Parathyroid adenoma (tissue), 2 donors: ENCODE results near the gene GTF2B.
"Not testable (repeated sequence)": the region's sequence is repeated elsewhere in the genome, so short reads cannot be mapped to it uniquely, and the experiment has no call there.

Experiments used
- H2AFZ ChIP-seq: fragments of 300-600 bp; sonication (generic); one replicate; pipeline ENCODE4 v1.7.0; 2017; ENCODE audit warnings: antibody characterized with exemption, mild to moderate bottlenecking
- H3K27ac ChIP-seq: fragments of 300-600 bp; sonication (generic); one replicate; pipeline ENCODE4 v1.7.0; 2017
- H3K27me3 ChIP-seq: fragments of 300-600 bp; sonication (generic); one replicate; pipeline ENCODE4 v1.7.0; 2017; ENCODE audit warnings: low read length; ENCODE audit not compliant: control insufficient read depth, insufficient read depth
- H3K36me3 ChIP-seq: fragments of 300-600 bp; sonication (generic); one replicate; pipeline ENCODE4 v1.7.0; 2017; ENCODE audit warnings: low read length; ENCODE audit not compliant: control insufficient read depth, insufficient read depth
- H3K4me1 ChIP-seq: fragments of 300-600 bp; sonication (generic); one replicate; pipeline ENCODE4 v1.7.0; 2017; ENCODE audit warnings: control low read depth
- H3K4me2 ChIP-seq: fragments of 300-600 bp; sonication (generic); one replicate; pipeline ENCODE4 v1.7.0; 2017; ENCODE audit warnings: low read length
- H3K4me3 ChIP-seq: fragments of 300-600 bp; sonication (generic); one replicate; pipeline ENCODE4 v1.7.0; 2017; ENCODE audit warnings: low read depth, low read length
- H3K79me2 ChIP-seq: fragments of 300-600 bp; sonication (generic); one replicate; pipeline ENCODE4 v1.7.0; 2017; ENCODE audit warnings: control low read depth
- H3K9ac ChIP-seq: fragments of 300-600 bp; sonication (generic); one replicate; pipeline ENCODE4 v1.7.0; 2017; ENCODE audit warnings: mild to moderate bottlenecking
- H3K9me3 ChIP-seq: fragments of 300-600 bp; sonication (generic); one replicate; pipeline ENCODE4 v1.7.0; 2017; ENCODE audit warnings: low read length; ENCODE audit not compliant: control insufficient read depth
- TF ChIP-seq, protein P1 (sequence below): fragments of 300-600 bp; sonication (generic); IDR thresholded peaks from one replicate; pipeline ENCODE4 v1.7.0; 2017; ENCODE audit warnings: antibody characterized with exemption, mild to moderate bottlenecking
- donor health status: primary hyperparathyroidism.

Gene GTF2B

DNA sequence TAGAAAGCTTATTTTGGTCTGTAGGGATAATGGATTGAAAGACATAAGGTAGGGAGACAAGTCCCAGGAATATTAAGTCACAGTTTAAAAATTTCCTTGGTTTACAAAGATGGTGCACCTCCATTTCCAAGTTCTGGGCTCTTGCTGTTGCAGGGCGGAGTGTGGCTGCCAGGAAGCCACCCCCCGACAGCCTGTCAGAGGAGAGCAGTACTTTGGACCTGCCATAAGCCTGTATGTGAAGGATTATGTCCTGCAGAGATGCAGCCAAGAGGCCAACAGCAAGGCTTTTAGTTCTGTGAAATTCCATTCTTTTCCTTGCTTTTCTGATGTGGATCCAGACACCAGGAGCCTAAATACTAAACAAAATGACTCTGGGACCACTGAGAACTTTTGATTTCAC lies 31.9 kb upstream of the GTF2B start:
- no peak overlapping the region for H3K27ac ChIP-seq

DNA sequence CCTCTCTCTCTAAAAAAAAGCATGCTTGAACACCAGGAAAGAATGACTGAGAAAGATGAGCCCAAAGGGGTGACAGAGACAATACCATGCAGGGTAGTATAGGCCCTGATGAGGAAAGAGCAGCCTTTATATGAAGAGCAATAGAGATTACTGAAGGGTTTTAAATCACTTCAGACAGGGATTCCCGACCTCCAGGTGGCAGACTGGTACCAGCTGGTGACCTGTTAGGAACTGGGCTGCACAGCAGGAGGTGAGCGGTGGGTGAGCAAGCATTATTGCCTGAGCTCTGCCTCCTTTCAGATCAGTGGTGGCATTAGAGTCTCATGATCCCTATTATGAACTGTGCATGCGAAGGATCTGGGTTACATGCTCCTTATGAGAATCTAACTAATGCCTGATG lies 30.8 kb upstream of the GTF2B start:
- no peak overlapping the region for H3K4me2 ChIP-seq
- H3K4me1 ChIP-seq = no peaks in the 10 kb centered on the region
- TF ChIP-seq, protein P1, sequence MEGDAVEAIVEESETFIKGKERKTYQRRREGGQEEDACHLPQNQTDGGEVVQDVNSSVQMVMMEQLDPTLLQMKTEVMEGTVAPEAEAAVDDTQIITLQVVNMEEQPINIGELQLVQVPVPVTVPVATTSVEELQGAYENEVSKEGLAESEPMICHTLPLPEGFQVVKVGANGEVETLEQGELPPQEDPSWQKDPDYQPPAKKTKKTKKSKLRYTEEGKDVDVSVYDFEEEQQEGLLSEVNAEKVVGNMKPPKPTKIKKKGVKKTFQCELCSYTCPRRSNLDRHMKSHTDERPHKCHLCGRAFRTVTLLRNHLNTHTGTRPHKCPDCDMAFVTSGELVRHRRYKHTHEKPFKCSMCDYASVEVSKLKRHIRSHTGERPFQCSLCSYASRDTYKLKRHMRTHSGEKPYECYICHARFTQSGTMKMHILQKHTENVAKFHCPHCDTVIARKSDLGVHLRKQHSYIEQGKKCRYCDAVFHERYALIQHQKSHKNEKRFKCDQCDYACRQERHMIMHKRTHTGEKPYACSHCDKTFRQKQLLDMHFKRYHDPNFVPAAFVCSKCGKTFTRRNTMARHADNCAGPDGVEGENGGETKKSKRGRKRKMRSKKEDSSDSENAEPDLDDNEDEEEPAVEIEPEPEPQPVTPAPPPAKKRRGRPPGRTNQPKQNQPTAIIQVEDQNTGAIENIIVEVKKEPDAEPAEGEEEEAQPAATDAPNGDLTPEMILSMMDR = no peak
- H3K36me3 ChIP-seq = no peaks in the 10 kb centered on the region
- H2AFZ ChIP-seq = no peak overlapping the region
- no peaks in the 10 kb centered on the region for H3K9me3 ChIP-seq
- H3K27ac ChIP-seq = no peak overlapping the region
- no peak overlapping the region for H3K9ac ChIP-seq
- H3K27me3 ChIP-seq = no peaks in the 10 kb centered on the region
- no peak overlapping the region for H3K4me3 ChIP-seq
- H3K79me2 ChIP-seq = no peaks in the 10 kb centered on the region

More for the DNA sequence above, 31.9 kb upstream of the GTF2B start:
- H3K4me2 ChIP-seq = no peak overlapping the region
- no peaks in the 10 kb centered on the region for H3K36me3 ChIP-seq
- no peak overlapping the region for H2AFZ ChIP-seq
- H3K79me2 ChIP-seq = no peaks in the 10 kb centered on the region
- H3K9ac ChIP-seq = no peak overlapping the region
- H3K4me3 ChIP-seq = no peak overlapping the region
- H3K9me3 ChIP-seq = no peaks in the 10 kb centered on the region
- H3K27me3 ChIP-seq = no peaks in the 10 kb centered on the region
- no peaks in the 10 kb centered on the region for H3K4me1 ChIP-seq
- TF ChIP-seq, protein P1 = no peak

DNA sequence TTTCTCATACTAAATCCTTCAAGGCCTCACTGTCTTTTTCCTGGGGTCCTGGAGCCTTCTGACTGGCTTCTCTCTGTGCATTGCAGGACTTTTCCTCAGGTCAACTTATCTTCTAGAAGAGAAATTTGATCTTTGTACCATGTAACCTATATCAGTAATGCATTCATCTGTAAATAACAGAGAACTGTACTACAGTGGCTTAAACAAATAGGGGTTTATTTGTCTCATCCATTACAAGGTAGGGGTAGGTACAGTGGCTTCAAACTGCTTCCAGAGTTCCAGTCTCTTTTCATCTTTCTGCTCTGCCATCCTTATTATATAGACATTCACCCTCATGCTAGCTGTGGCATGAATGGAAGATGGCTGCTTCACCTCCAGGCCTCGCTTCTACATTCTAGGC lies 29.5 kb upstream of the GTF2B start:
- Histone ChIP-seq H3K79me2 (no peaks in the 10 kb centered on the region), H3K4me2 (no peak overlapping the region), H3K36me3 (no peaks in the 10 kb centered on the region), H3K9ac (no peak overlapping the region), H3K4me1 (no peaks in the 10 kb centered on the region), H3K4me3 (no peak overlapping the region), H2AFZ (no peak overlapping the region), H3K9me3 (no peaks in the 10 kb centered on the region), H3K27me3 (no peaks in the 10 kb centered on the region), H3K27ac (no peak overlapping the region)
- TF ChIP-seq, protein P1 = no peak

DNA sequence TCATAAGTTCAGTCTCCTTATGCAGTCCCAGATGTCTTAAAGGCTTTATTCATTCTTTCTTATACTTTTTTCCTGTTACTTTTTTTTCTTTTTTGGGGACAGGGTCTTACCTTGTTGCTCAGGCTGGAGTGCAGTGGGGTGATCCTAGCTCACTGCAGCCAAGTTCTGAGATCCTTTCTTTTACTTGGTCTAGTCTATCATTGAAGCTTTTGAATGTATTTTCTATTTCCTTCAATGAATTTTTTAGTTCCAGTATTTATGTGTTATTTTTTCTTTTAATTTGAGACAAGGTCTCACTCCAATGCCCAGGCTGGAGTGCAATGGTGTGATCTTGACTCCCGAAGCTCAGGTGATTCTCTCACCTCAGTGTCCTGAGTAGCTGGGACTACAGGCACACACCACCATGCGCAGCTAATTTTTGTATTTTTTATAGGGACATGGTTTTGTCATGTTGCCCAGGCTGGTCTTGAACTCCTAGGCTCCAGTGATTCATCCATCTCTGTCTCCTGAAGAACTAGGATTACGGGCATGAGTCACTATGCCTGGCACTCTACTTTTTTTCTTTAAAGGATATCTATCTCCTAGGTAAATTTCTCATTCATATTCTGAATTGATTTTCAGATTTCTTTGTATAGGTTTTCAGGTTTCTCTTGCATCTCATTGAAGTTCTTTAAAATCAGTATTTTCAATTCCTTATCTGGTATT lies 26.1 kb upstream of the GTF2B start:
- Histone ChIP-seq H3K9ac (no peak overlapping the region), H3K4me2 (no peak overlapping the region), H2AFZ (no peak overlapping the region), H3K9me3 (no peaks in the 10 kb centered on the region), H3K4me1 (no peaks in the 10 kb centered on the region), H3K36me3 (no peaks in the 10 kb centered on the region), H3K27me3 (no peaks in the 10 kb centered on the region), H3K27ac (no peak overlapping the region), H3K79me2 (no peaks in the 10 kb centered on the region), H3K4me3 (no peak overlapping the region)
- TF ChIP-seq, protein P1 = no peak

DNA sequence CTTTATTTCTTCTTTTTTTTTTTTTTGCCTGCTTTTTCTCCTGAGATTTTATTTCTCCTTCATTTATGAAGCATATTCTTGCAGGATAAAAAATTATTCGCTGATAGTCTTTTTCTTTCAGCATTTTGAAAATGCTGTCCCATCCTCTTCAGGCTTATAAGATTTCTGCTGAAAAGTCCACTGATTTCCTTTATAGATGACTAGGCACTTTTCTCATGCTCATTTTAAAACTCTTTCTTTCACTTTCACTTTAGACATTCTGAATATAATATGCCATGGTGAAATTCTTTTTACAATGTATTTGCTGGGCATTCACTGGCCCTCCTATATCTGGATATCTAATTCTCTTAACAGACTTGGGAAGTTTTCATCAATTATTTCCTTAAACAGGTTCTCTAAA lies 25.5 kb upstream of the GTF2B start:
- Histone ChIP-seq H3K9me3 (no peaks in the 10 kb centered on the region), H2AFZ (no peak overlapping the region), H3K79me2 (no peaks in the 10 kb centered on the region), H3K27me3 (no peaks in the 10 kb centered on the region), H3K9ac (no peak overlapping the region), H3K4me2 (no peak overlapping the region), H3K36me3 (no peaks in the 10 kb centered on the region), H3K4me1 (no peaks in the 10 kb centered on the region), H3K27ac (no peak overlapping the region), H3K4me3 (no peak overlapping the region)
- TF ChIP-seq, protein P1 = no peak

DNA sequence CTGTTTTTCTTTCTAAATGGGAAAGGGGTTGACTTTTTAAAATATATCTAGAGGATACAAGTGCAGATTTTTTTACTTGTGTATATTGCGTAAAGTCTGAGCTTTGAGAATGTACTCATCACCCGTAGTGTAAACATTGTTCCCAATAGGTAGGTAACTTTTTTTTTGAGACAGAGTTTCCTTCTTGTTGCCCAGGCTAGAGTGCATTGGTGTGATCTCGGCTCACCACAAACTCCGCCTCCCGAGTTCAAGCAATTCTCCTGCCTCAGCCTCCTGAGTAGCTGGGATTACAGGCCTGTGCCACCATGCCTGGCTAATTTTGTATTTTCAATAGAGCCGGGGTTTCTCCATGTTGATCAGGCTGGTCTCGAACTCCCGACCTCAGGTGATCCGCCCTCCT lies 20.4 kb upstream of the GTF2B start:
- H3K36me3 ChIP-seq, H3K9ac ChIP-seq, H3K4me3 ChIP-seq, H3K27ac ChIP-seq, H3K9me3 ChIP-seq, H3K27me3 ChIP-seq, H3K4me2 ChIP-seq, H3K79me2 ChIP-seq, H2AFZ ChIP-seq, H3K4me1 ChIP-seq: not testable (repeated sequence)
